ENCODE data around the gene CRYGS.
"Not testable (repeated sequence)": the region's sequence is repeated elsewhere in the genome, so short reads cannot be mapped to it uniquely, and the experiment has no call there.

Gene CRYGS

GRCh38 chr3:186502966-186503712, 41.0 kb downstream of the CRYGS start:
- DNase-seq (ENCODE audit: low read depth, low spot score): no peak

GRCh38 chr3:186502138-186502948, 41.8 kb downstream of the CRYGS start:
- no peak for DNase-seq (ENCODE audit: low read depth, low spot score)
- no peak overlapping the region for H3K4me3 ChIP-seq (ENCODE audit: low read length)

More at GRCh38 chr3:186502966-186503712, 41.0 kb downstream of the CRYGS start:
- no peak overlapping the region for H3K4me3 ChIP-seq (ENCODE audit: low read length)

- H3K4me3 ChIP-seq (ENCODE audit: low read length); DNase-seq (ENCODE audit: low read depth, low spot score): not testable (repeated sequence)
These were observed 44.2 kb downstream of the CRYGS start for GRCh38 chr3:186499949-186500348.

- not testable (repeated sequence) for DNase-seq (ENCODE audit: low read depth, low spot score); H3K4me3 ChIP-seq (ENCODE audit: low read length)
These were observed 46.2 kb downstream of the CRYGS start for GRCh38 chr3:186498022-186498421.

GRCh38 chr3:186497608-186498007, 46.6 kb downstream of the CRYGS start:
- no peak overlapping the region for H3K4me3 ChIP-seq (ENCODE audit: low read length)
- DNase-seq (ENCODE audit: low read depth, low spot score): no peak

GRCh38 chr3:186496635-186497034, 47.5 kb downstream of the CRYGS start:
- no peak for DNase-seq (ENCODE audit: low read depth, low spot score)
- no peak overlapping the region for H3K4me3 ChIP-seq (ENCODE audit: low read length)

GRCh38 chr3:186496016-186496415, 48.2 kb downstream of the CRYGS start:
- no peak for DNase-seq (ENCODE audit: low read depth, low spot score)
- H3K4me3 ChIP-seq (ENCODE audit: low read length): no peak overlapping the region

GRCh38 chr3:186493525-186494255, 50.5 kb downstream of the CRYGS start:
- H3K4me3 ChIP-seq (ENCODE audit: low read length): no peak overlapping the region
- no peak for DNase-seq (ENCODE audit: low read depth, low spot score)

- H3K4me3 ChIP-seq (ENCODE audit: low read length): no peak overlapping the region
- DNase-seq (ENCODE audit: low read depth, low spot score): no peak
These were observed 51.7 kb downstream of the CRYGS start for GRCh38 chr3:186492385-186492984.

- H3K4me3 ChIP-seq (ENCODE audit: low read length): no peak overlapping the region
- no peak for DNase-seq (ENCODE audit: low read depth, low spot score)
These were observed 54.7 kb downstream of the CRYGS start for GRCh38 chr3:186489507-186489906.
